H1 (cell line): ENCODE measurements around the gene IL16. TPM values are rescaled to one million over a fixed set of nuclear protein-coding genes. Genes with fewer than 3 reads are reported as not detected.

ENCODE experiments used
- CTCF ChIA-PET: fragments of 300-600 bp; sonication (Branson Sonifier 250); formaldehyde crosslinking; loops from one replicate; lab custom pipeline; 2021; ENCODE audit not compliant: partially characterized antibody; lab: Charles Lee
- POLR2A ChIA-PET: fragments of 300-600 bp; sonication (Branson Sonifier 250); formaldehyde crosslinking; loops from one replicate; lab custom pipeline; 2021; ENCODE audit warnings: inconsistent platforms; ENCODE audit not compliant: partially characterized antibody; lab: Charles Lee
- DNase-seq, 2 experiments: peaks; one replicate each; pipeline versions ENCODE4 v3.0.0 to v3.0.0-alpha.2; 2010 to 2022; ENCODE audit warnings: low spot score in 2 of 2, low read depth in 1 of 2, mixed read lengths in 1 of 2
- FAIRE-seq: peaks from 2 replicates; lab custom pipeline; 2011; peaks lifted over from hg19 to GRCh38; lab: Jason Lieb, UNC
- H2AFZ ChIP-seq: 2 replicates; pipeline ENCODE4 v1.8.1; 2012; ENCODE audit warnings: low read length, inconsistent platforms
- H2AK5ac ChIP-seq: 2 replicates; pipeline ENCODE4 v1.6.1; 2013; ENCODE audit warnings: low read depth, low read length
- H2BK120ac ChIP-seq: replicated peaks from 2 replicates; pipeline ENCODE3; 2013; ENCODE audit warnings: low read depth, low read length, inconsistent platforms
- H2BK12ac ChIP-seq: 2 replicates; pipeline ENCODE4 v1.6.1; 2013; ENCODE audit warnings: low read depth, low read length
- H2BK15ac ChIP-seq: 2 replicates; pipeline ENCODE4 v1.6.1; 2013; ENCODE audit warnings: low read length
- H2BK20ac ChIP-seq: 2 replicates; pipeline ENCODE4 v1.6.1; 2013; ENCODE audit warnings: low read length
- H2BK5ac ChIP-seq: 2 replicates; pipeline ENCODE4 v1.6.1; 2013; ENCODE audit warnings: low read depth, low read length
- H3K14ac ChIP-seq: 2 replicates; pipeline ENCODE4 v1.6.1; 2013; ENCODE audit warnings: inconsistent platforms; ENCODE audit not compliant: insufficient read length
- H3K18ac ChIP-seq: 2 replicates; pipeline ENCODE4 v1.6.1; 2013; ENCODE audit warnings: low read length; ENCODE audit errors: extremely low read depth
- H3K23ac ChIP-seq: 2 replicates; pipeline ENCODE4 v1.6.1; 2013; ENCODE audit warnings: inconsistent platforms; ENCODE audit not compliant: insufficient read length
- H3K23me2 ChIP-seq: 2 replicates; pipeline ENCODE4 v1.6.1; 2013; ENCODE audit warnings: low read depth, low read length
- H3K27ac ChIP-seq: 2 replicates; pipeline ENCODE4 v1.6.1; 2011; ENCODE audit warnings: low read depth, low read length, inconsistent platforms
- H3K27me3 ChIP-seq, 4 experiments: replicated peaks in 1 of 4; 1 replicate in 1 of 4; 2 replicates in 3 of 4; pipeline versions ENCODE4 v1.6.1 to v1.8.1; 2011 to 2013; ENCODE audit warnings: low read length in 3 of 4, mild to moderate bottlenecking in 3 of 4, inconsistent platforms in 2 of 4, mixed read lengths in 2 of 4, moderate library complexity in 1 of 4; ENCODE audit not compliant: control insufficient read depth in 3 of 4, insufficient read depth in 3 of 4; ENCODE audit errors: extremely low read depth in 1 of 4
- H3K36me3 ChIP-seq, 4 experiments: 2 replicates each; pipeline versions ENCODE4 v1.6.1 to v1.8.1; 2011 to 2013; ENCODE audit warnings: mild to moderate bottlenecking in 4 of 4, low read length in 3 of 4, moderate library complexity in 2 of 4, control low read depth in 1 of 4, inconsistent platforms in 1 of 4; ENCODE audit not compliant: insufficient read depth in 4 of 4, control insufficient read depth in 2 of 4
- H3K4ac ChIP-seq: replicated peaks from 2 replicates; pipeline ENCODE3; 2013; ENCODE audit warnings: low read length, low read depth, mixed read lengths, inconsistent platforms; ENCODE audit not compliant: insufficient read length
- H3K4me1 ChIP-seq, 4 experiments: replicated peaks in 1 of 4; 1 replicate in 1 of 4; 2 replicates in 3 of 4; pipeline versions ENCODE4 v1.6.1 to v1.8.1; 2011 to 2013; ENCODE audit warnings: low read length in 3 of 4, inconsistent platforms in 2 of 4, mixed read lengths in 1 of 4; ENCODE audit not compliant: insufficient read depth in 4 of 4, control insufficient read depth in 3 of 4
- H3K4me2 ChIP-seq, 2 experiments: 2 replicates each; pipeline versions ENCODE4 v1.6.1 to v1.8.1; 2011 to 2013; ENCODE audit warnings: low read depth in 2 of 2, low read length in 2 of 2, control low read depth in 1 of 2, inconsistent platforms in 1 of 2, mild to moderate bottlenecking in 1 of 2; ENCODE audit not compliant: insufficient read depth in 1 of 2
- H3K4me3 ChIP-seq, 4 experiments: fragments of 200-600, 300-600 bp in 1 of 4; sonication (generic), shearing (Covaris generic), sonication (Bioruptor Twin) in 1 of 4; 2 replicates each; pipeline versions ENCODE4 v1.5.1 to v1.8.1; 2011 to 2016; ENCODE audit warnings: low read length in 4 of 4, low read depth in 3 of 4, control low read depth in 2 of 4, inconsistent platforms in 2 of 4, mild to moderate bottlenecking in 2 of 4, mixed read lengths in 1 of 4, moderate library complexity in 1 of 4; ENCODE audit not compliant: insufficient read depth in 2 of 4; ENCODE audit errors: extremely low read depth in 1 of 4
- H3K56ac ChIP-seq: replicated peaks from 2 replicates; pipeline ENCODE3; 2013; ENCODE audit warnings: low read depth, mild to moderate bottlenecking, mixed read lengths, low read length, inconsistent platforms; ENCODE audit not compliant: insufficient read length
- H3K79me1 ChIP-seq: 2 replicates; pipeline ENCODE4 v1.6.1; 2013; ENCODE audit warnings: low read depth, low read length, control low read depth
- H3K79me2 ChIP-seq, 2 experiments: 2 replicates each; pipeline versions ENCODE4 v1.6.1 to v1.8.1; 2012 to 2013; ENCODE audit warnings: low read length in 2 of 2, mild to moderate bottlenecking in 2 of 2, inconsistent platforms in 1 of 2; ENCODE audit not compliant: insufficient read depth in 2 of 2, control insufficient read depth in 1 of 2
- H3K9ac ChIP-seq, 4 experiments: replicated peaks in 1 of 4; 1 replicate in 1 of 4; 2 replicates in 3 of 4; pipeline versions ENCODE4 v1.6.1 to v1.8.1; 2011 to 2013; ENCODE audit warnings: low read depth in 3 of 4, low read length in 3 of 4, control low read depth in 2 of 4, mild to moderate bottlenecking in 2 of 4, moderate library complexity in 2 of 4, inconsistent platforms in 1 of 4; ENCODE audit errors: extremely low read depth in 1 of 4
- H3K9me3 ChIP-seq, 2 experiments: 2 replicates each; pipeline versions ENCODE4 v1.6.1 to v1.8.1; 2012 to 2013; ENCODE audit warnings: mild to moderate bottlenecking in 2 of 2, moderate library complexity in 2 of 2, control low read depth in 1 of 2, inconsistent platforms in 1 of 2, low read depth in 1 of 2, low read length in 1 of 2, mixed read lengths in 1 of 2; ENCODE audit not compliant: insufficient read depth in 2 of 2
- H4K20me1 ChIP-seq, 2 experiments: replicated peaks in 1 of 2; 2 replicates each; pipeline versions ENCODE3 to v1.8.1; 2011 to 2013; ENCODE audit warnings: inconsistent platforms in 2 of 2, low read length in 2 of 2, mild to moderate bottlenecking in 1 of 2; ENCODE audit not compliant: insufficient read depth in 2 of 2, control insufficient read depth in 1 of 2
- H4K5ac ChIP-seq: 2 replicates; pipeline ENCODE4 v1.6.1; 2013; ENCODE audit warnings: low read length, low read depth, mixed read lengths, inconsistent platforms; ENCODE audit not compliant: insufficient read length
- H4K8ac ChIP-seq: 2 replicates; pipeline ENCODE4 v1.8.0; 2013; ENCODE audit warnings: mild to moderate bottlenecking, moderate library complexity, low read length, inconsistent platforms; ENCODE audit not compliant: insufficient read depth; ENCODE audit errors: extremely low read depth
- H4K91ac ChIP-seq: replicated peaks from 2 replicates; pipeline ENCODE3; 2013; ENCODE audit warnings: low read length, mixed read lengths, inconsistent platforms; ENCODE audit not compliant: insufficient read length
- CBX8 ChIP-seq: fragments of 300-800, 300-1000 bp; sonication (generic); IDR thresholded peaks from 2 replicates; pipeline ENCODE4 v1.7.1; 2016; ENCODE audit warnings: low read depth, low read length, borderline replicate concordance
- KDM5A ChIP-seq: fragments of 200-600 bp; IDR thresholded peaks from 2 replicates; pipeline ENCODE4 v1.7.1; 2012; ENCODE audit warnings: mild to moderate bottlenecking, low read length, inconsistent platforms, mixed read lengths
- NRF1 ChIP-seq: IDR thresholded peaks from 2 replicates; pipeline ENCODE4 v1.6.1; 2011; ENCODE audit warnings: mild to moderate bottlenecking, low read depth, low read length, improper control_type of control experiment
- POLR2AphosphoS5 ChIP-seq: IDR thresholded peaks from 2 replicates; pipeline ENCODE4 v1.6.1; 2011; ENCODE audit warnings: low read depth, low read length
- RFX5 ChIP-seq: IDR thresholded peaks from 2 replicates; pipeline ENCODE4 v1.6.1; 2011; ENCODE audit warnings: low read depth, low read length, improper control_type of control experiment, borderline replicate concordance
- SRF ChIP-seq: IDR thresholded peaks from 2 replicates; pipeline ENCODE4 v1.6.1; 2011; ENCODE audit warnings: mild to moderate bottlenecking, low read depth, low read length, moderate library complexity
- TAF1 ChIP-seq: IDR thresholded peaks from 2 replicates; pipeline ENCODE4 v1.6.1; 2011; ENCODE audit warnings: mild to moderate bottlenecking, low read depth, low read length
- TBP ChIP-seq: IDR thresholded peaks from 2 replicates; pipeline ENCODE4 v1.6.1; 2011; ENCODE audit warnings: low read depth, low read length, improper control_type of control experiment
- ZNF274 ChIP-seq: IDR thresholded peaks from 2 replicates; pipeline ENCODE4 v1.7.0; 2012; ENCODE audit warnings: low read length, borderline replicate concordance; ENCODE audit errors: extremely low read depth
- WGBS, 2 experiments: shearing (Covaris generic) in 1 of 2; methylation state at CpG; one replicate each; pipeline versions ENCODE4 v1.1.6 to v1.1.7; 2013 to 2015; ENCODE audit warnings: low lambda C conversion rate in 2 of 2, mixed read lengths in 2 of 2, inconsistent platforms in 1 of 2, low coverage in 1 of 2, missing lambda C conversion rate in 1 of 2; ENCODE audit not compliant: insufficient replicate concordance in 2 of 2, insufficient coverage in 1 of 2, insufficient read length in 1 of 2; ENCODE audit errors: extremely low coverage in 1 of 2, missing lambda C conversion rate in 1 of 2; 5-methylcytosine and 5-hydroxymethylcytosine counted together
- polyA plus RNA-seq, 7 experiments: library from polyadenylated mRNA; depleted of rRNA in 3 of 7; stranded (reverse) in 5 of 7; unstranded in 2 of 7; fragments of >200 nt in 5 of 7; fragments of 200-250 nt in 2 of 7; gene quantifications; 1 replicate in 5 of 7; 2 replicates in 1 of 7; 4 replicates in 1 of 7; pipeline versions ENCODE4 v1.2.1 to v1.2.3, GENCODE V29; 2011 to 2013; ENCODE audit warnings: missing spikeins in 2 of 7, mixed read lengths in 2 of 7
- total RNA-seq: library from RNA; stranded (reverse); fragmentation: NEBNext Ultra II Directional; extraction: Animal tissue kit (Norgen Biotek cat#: 25700); gene quantifications from 2 replicates; pipeline ENCODE4 v1.2.1, GENCODE V29; 2021
- TF ChIP-seq, protein P1 (sequence below): IDR thresholded peaks from 2 replicates; pipeline ENCODE4 v1.6.1; 2012; ENCODE audit warnings: low read length, inconsistent platforms

IL16 gene
- total and polyA plus RNA-seq, 2 of the 8 experiments (the other 6 are each of a cell fraction or from before 2014, with no cell fraction given) = 0.03 to 0.09 TPM

GRCh38 chr15:81161160-81161673 lies 35.5 kb upstream of the IL16 start:
- no peak overlapping the region for H2BK120ac ChIP-seq
- no peak overlapping the region for H3K14ac ChIP-seq
- H2AFZ ChIP-seq = no peak overlapping the region
- H3K18ac ChIP-seq = no peak overlapping the region
- H3K79me1 ChIP-seq = no peaks in the 10 kb centered on the region
- no peak overlapping the region for H3K9ac ChIP-seq
- FAIRE-seq (no peak), DNase-seq (no peak)
- H4K8ac ChIP-seq = no peak overlapping the region
- H3K56ac ChIP-seq = no peak overlapping the region
- no peaks in the 10 kb centered on the region for H4K20me1 ChIP-seq
- H3K4me2 ChIP-seq = no peak overlapping the region
- TF ChIP-seq POLR2AphosphoS5 = no peak
- TF ChIP-seq KDM5A = no peak
- no peak for TF ChIP-seq TBP
- TF ChIP-seq ZNF274 = no peak
- no peak for TF ChIP-seq SRF
- TF ChIP-seq RFX5 = no peak
- TF ChIP-seq, protein P1, sequence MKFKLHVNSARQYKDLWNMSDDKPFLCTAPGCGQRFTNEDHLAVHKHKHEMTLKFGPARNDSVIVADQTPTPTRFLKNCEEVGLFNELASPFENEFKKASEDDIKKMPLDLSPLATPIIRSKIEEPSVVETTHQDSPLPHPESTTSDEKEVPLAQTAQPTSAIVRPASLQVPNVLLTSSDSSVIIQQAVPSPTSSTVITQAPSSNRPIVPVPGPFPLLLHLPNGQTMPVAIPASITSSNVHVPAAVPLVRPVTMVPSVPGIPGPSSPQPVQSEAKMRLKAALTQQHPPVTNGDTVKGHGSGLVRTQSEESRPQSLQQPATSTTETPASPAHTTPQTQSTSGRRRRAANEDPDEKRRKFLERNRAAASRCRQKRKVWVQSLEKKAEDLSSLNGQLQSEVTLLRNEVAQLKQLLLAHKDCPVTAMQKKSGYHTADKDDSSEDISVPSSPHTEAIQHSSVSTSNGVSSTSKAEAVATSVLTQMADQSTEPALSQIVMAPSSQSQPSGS = no peak
- no peak for TF ChIP-seq CBX8
- TF ChIP-seq NRF1 = no peak
- TF ChIP-seq TAF1 = no peak
- CTCF ChIA-PET = interaction anchor here (0.6 to 11.9 kb wide), 12 partner anchors 7 to 940 kb away, joined by 3 to 162 read pairs (median 4); no protein-coding TSS in a partner anchor
- H3K4ac ChIP-seq = no peak overlapping the region
- no peaks in the 10 kb centered on the region for H3K27me3 ChIP-seq
- H2AK5ac ChIP-seq = no peak overlapping the region
- H3K4me1 ChIP-seq = no peaks in the 10 kb centered on the region
- no peak overlapping the region for H3K27ac ChIP-seq
- no peak overlapping the region for H2BK20ac ChIP-seq
- H3K79me2 ChIP-seq = no peaks in the 10 kb centered on the region
- no peak overlapping the region for H4K91ac ChIP-seq
- WGBS, 2 experiments = 90% methylated on average over 4 of the region's 4 CpGs; no CpG with 5 or more reads in 1 of the 2 experiments
- no peak overlapping the region for H2BK5ac ChIP-seq
- no peak overlapping the region for H4K5ac ChIP-seq
- H3K4me3 ChIP-seq = no peak overlapping the region
- no peaks in the 10 kb centered on the region for H3K23me2 ChIP-seq
- no peaks in the 10 kb centered on the region for H3K9me3 ChIP-seq
- H2BK15ac ChIP-seq = no peak overlapping the region
- POLR2A ChIA-PET = no interaction called here
- no peaks in the 10 kb centered on the region for H3K36me3 ChIP-seq
- no peak overlapping the region for H3K23ac ChIP-seq
- H2BK12ac ChIP-seq = no peak overlapping the region
